ENCODE data around the gene ADSS1.

- TF ChIP-seq GATA3 (IDR thresholded peaks at IDR 0.05; ENCODE audit: low read depth, low read length) (no peak), GATA2 (IDR thresholded peaks at IDR 0.05; ENCODE audit: low read depth, low read length) (no peak)
Observed at GRCh38 chr14:104792101-104792884, 68.3 kb downstream of the ADSS1 start.

All from SH-SY5Y (cell line).